Activated CD4-positive, alpha-beta T cell treated with anti-CD3 and anti-CD28 coated beads, Interleukin-2, amount 10 ng/mL, durations not matched to agents 7 days and 5 days (primary cell): ENCODE measurements around the gene MEGF11. TPM values are rescaled to one million over a fixed set of nuclear protein-coding genes. Genes with fewer than 3 reads are reported as not detected.

Experiments
- CTCF ChIA-PET: fragments of 350-600 bp; sonication (Branson Sonifier 250); formaldehyde crosslinking; loops from one replicate; lab custom pipeline; 2021; ENCODE audit warnings: antibody characterized with exemption; lab: Charles Lee
- POLR2A ChIA-PET: fragments of 350-600 bp; sonication (Branson Sonifier 250); formaldehyde crosslinking; loops from one replicate; lab custom pipeline; 2021; ENCODE audit warnings: antibody characterized with exemption; lab: Charles Lee
- DNase-seq: peaks from one replicate; pipeline ENCODE4 v3.0.0-alpha.2; 2020
- H3K27ac Mint-ChIP-seq: one replicate; pipeline ENCODE4 v1.8.0; 2021; ENCODE audit warnings: mild to moderate bottlenecking, moderate library complexity, mixed read lengths
- H3K27me3 Mint-ChIP-seq: one replicate; pipeline ENCODE4 v1.8.0; 2021; ENCODE audit warnings: mixed read lengths
- H3K36me3 Mint-ChIP-seq: one replicate; pipeline ENCODE4 v1.8.0; 2021; ENCODE audit warnings: low read depth, mixed read lengths
- H3K4me1 Mint-ChIP-seq: one replicate; pipeline ENCODE4 v1.8.0; 2021; ENCODE audit warnings: mixed read lengths
- H3K4me3 Mint-ChIP-seq: one replicate; pipeline ENCODE4 v1.8.0; 2021; ENCODE audit warnings: mild to moderate bottlenecking, moderate library complexity, mixed read lengths
- H3K9me3 Mint-ChIP-seq: one replicate; pipeline ENCODE4 v1.8.0; 2021; ENCODE audit warnings: mixed read lengths
- total RNA-seq, 2 experiments: library from RNA; stranded (reverse); gene quantifications; one replicate each; pipeline ENCODE4 v1.2.3, GENCODE V29; 2021

The MEGF11 gene
- total RNA-seq, 2 experiments from 2014 or later = not detected

DNA sequence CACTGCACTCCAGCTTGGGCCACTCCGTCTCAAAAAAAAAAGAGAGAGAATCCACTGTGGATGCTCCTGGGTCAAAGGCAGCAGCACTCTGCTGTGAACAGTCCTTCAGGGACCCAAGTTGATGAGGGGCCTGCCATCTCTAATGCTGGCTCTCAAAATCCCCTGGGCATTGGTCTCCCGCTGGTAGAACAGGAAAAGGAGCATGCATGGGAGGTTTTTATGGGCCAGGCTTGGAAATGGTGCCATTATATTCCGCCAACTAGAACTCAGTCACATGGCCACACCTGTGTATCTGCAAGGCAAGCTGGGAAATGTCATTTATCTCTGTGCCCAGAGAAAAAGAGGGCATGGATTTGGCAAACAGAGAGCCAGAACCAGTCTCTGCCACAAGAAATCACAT is 36.5 kb upstream of the MEGF11 start:
- POLR2A ChIA-PET = no interaction called here
- H3K27me3 Mint-ChIP-seq = peaks cover 2% of the 10 kb centered on the region
- no peaks in the 10 kb centered on the region for H3K9me3 Mint-ChIP-seq
- peaks cover 2% of the 10 kb centered on the region for H3K36me3 Mint-ChIP-seq
- no peak overlapping the region for H3K4me3 Mint-ChIP-seq
- no peak overlapping the region for H3K27ac Mint-ChIP-seq
- no peak for DNase-seq
- peaks cover 33% of the 10 kb centered on the region for H3K4me1 Mint-ChIP-seq
- CTCF ChIA-PET = no interaction called here

DNA sequence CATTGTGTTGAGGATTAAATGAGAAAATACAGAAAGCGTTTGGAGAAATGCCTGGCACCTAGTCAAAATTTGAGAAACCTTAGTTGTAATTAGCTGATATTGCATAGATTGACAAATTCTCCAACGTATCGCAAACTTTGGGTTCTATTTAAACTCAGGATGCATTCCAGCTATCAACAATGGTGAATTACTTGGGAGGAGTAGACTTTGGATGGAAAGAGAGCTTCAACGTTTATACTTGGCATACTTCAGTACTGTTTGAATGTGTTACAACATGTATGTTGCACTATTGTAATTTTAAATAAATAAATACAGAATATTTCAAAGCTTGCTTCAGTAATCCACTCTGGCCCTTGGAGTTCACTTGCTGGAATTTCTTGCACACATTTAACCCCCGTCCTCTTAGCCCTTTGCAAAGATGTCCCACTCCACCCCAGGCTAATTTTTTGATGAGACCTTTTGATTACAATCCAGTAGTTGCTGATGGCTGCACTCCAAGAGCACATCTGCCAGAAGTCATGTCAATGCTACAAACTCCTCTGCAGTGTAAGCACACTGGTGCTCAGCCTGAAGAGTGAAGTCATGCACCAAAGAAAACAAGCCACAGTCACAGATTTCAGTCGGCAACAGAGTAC is 35.1 kb upstream of the MEGF11 start:
- POLR2A ChIA-PET = no interaction called here
- H3K9me3 Mint-ChIP-seq = no peaks in the 10 kb centered on the region
- H3K4me1 Mint-ChIP-seq = peaks cover 26% of the 10 kb centered on the region
- CTCF ChIA-PET = interaction anchor here (0.6 to 1.5 kb wide), 4 partner anchors 8 to 224 kb away, joined by 3 to 5 read pairs (median 3); partner anchors contain the start of gene MAP2K1
- DNase-seq = no peak
- H3K27me3 Mint-ChIP-seq = peaks cover 2% of the 10 kb centered on the region
- no peaks in the 10 kb centered on the region for H3K36me3 Mint-ChIP-seq
- no peak overlapping the region for H3K4me3 Mint-ChIP-seq
- H3K27ac Mint-ChIP-seq = no peak overlapping the region

DNA sequence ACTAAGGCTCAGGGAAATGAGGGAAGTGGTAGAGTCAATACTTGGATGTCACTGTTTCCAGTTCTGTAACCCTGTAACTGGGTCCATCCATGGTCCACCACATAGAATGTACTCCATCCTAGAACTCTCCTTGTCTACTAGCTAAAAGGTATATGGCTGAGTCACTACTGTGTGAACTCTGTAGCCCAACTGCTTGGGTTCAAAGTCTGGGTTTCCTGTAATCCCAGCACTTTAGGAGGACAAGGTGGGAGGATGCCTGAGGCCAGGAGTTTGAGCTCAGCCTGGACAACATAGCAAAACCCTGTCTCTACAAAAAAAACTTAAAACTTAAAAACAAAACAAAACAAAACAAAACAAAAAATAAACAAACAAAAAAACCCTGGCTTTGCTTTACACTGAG is 34.5 kb upstream of the MEGF11 start:
- POLR2A ChIA-PET = no interaction called here
- H3K27ac Mint-ChIP-seq = no peak overlapping the region
- CTCF ChIA-PET = interaction anchor here (0.6 to 1.5 kb wide), 4 partner anchors 9 to 223 kb away, joined by 3 to 5 read pairs (median 3); partner anchors contain the start of gene MAP2K1

DNA sequence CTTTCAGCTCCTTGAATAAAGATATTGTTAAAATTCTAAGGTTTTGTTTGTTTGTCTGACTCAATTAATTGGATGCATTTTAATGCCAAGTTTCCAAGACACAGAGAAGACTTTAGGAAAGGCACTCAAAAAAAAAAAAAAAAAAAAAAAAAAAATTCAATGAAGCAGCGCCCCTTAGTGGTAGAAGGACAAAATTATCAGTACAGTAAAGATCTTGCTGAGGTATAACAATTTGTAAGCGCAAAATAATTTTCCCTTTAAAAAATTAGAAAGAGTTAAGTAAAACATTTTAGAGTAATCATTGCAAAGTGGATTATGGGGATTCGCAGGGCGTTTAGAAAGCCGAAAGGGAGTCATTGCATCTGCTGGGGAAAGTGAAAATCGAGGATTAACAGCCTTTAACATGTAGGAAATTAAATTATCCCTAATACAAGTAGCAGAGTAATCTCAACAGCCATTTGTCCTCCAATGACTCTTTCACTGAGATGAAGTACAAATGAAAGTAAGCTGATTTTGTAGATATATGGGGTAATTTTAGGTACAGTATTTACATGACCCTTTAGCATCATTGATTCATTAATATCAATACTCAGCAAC is 34.0 kb upstream of the MEGF11 start:
- no peaks in the 10 kb centered on the region for H3K9me3 Mint-ChIP-seq
- ChIA-PET POLR2A (no interaction called here), CTCF (interaction anchor here (0.6 to 1.5 kb wide), 5 partner anchors 10 to 178 kb away, joined by 3 to 5 read pairs (median 3); partner anchors contain the start of gene MAP2K1)
- H3K4me3 Mint-ChIP-seq = no peak overlapping the region
- H3K27ac Mint-ChIP-seq = no peak overlapping the region
- H3K4me1 Mint-ChIP-seq = peaks cover 25% of the 10 kb centered on the region
- DNase-seq = peak; percentile 12
- no peaks in the 10 kb centered on the region for H3K36me3 Mint-ChIP-seq
- peaks cover 2% of the 10 kb centered on the region for H3K27me3 Mint-ChIP-seq

More for the DNA sequence above, 34.5 kb upstream of the MEGF11 start:
- no peak for DNase-seq
- H3K27me3 Mint-ChIP-seq = peaks cover 2% of the 10 kb centered on the region
- no peak overlapping the region for H3K4me3 Mint-ChIP-seq
- H3K9me3 Mint-ChIP-seq = no peaks in the 10 kb centered on the region
- H3K36me3 Mint-ChIP-seq = no peaks in the 10 kb centered on the region
- peaks cover 26% of the 10 kb centered on the region for H3K4me1 Mint-ChIP-seq

DNA sequence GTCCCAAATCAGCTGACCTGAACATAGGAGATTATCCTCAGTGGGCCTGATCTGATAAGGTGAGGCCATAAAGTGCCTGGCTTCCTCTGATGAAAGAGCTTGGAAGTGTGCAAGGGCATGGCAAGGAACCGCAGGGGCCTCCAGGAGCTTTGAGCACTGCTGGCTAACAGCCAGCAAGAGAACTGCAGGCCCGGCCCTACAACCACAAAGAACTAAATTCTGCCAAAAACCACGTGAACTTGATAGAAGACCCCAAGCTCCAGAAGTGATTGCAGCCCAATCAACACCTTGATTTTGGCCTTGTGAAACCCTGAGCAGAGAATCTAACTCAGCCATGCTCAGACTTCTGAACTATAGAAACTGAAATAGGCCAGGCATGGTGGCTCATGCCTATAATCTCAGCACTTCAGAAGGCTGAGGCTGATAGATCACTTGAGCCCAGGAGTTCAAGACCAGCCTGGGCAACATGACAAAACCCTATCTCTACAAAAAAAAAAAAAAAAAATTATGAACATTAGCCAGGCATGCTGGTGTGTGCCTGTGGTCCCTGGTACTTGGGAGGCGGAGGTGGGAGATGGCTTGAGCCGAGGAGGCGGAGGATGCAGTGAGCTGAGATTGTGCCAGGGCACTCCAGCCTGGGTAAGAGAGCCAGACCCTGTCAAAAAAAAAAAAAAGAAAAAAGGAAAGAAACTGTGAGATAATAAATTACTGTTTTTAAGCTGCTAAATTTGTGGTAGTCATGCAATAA is 32.2 kb upstream of the MEGF11 start:
- Mint-ChIP-seq H3K4me1 (peaks cover 9% of the 10 kb centered on the region), H3K9me3 (no peaks in the 10 kb centered on the region), H3K27me3 (peaks cover 4% of the 10 kb centered on the region), H3K36me3 (no peaks in the 10 kb centered on the region), H3K4me3 (no peak overlapping the region), H3K27ac (no peak overlapping the region)
- POLR2A ChIA-PET = no interaction called here
- DNase-seq = no peak
- CTCF ChIA-PET = interaction anchor here (0.6 to 0.8 kb wide), 3 partner anchors 40 to 755 kb away, joined by 3 read pairs; partner anchors contain the start of gene HACD3

- no peaks in the 10 kb centered on the region for H3K36me3 Mint-ChIP-seq
- no peak overlapping the region for H3K4me3 Mint-ChIP-seq
- H3K4me1 Mint-ChIP-seq = peaks cover 2% of the 10 kb centered on the region
- H3K27ac Mint-ChIP-seq = no peak overlapping the region
- CTCF ChIA-PET = no interaction called here
- peaks cover 9% of the 10 kb centered on the region for H3K27me3 Mint-ChIP-seq
- DNase-seq = no peak
- no peaks in the 10 kb centered on the region for H3K9me3 Mint-ChIP-seq
- POLR2A ChIA-PET = no interaction called here
Observed at GRCh38 chr15:66284271-66284670, 30.7 kb upstream of the MEGF11 start.

GRCh38 chr15:66278671-66279070 is 25.1 kb upstream of the MEGF11 start:
- Mint-ChIP-seq H3K4me1 (no peaks in the 10 kb centered on the region), H3K27ac (no peak overlapping the region), H3K4me3 (no peak overlapping the region), H3K9me3 (no peaks in the 10 kb centered on the region), H3K36me3 (no peaks in the 10 kb centered on the region), H3K27me3 (peaks cover 15% of the 10 kb centered on the region)
- ChIA-PET POLR2A (no interaction called here), CTCF (no interaction called here)
- no peak for DNase-seq

GRCh38 chr15:66278056-66278455 is 24.5 kb upstream of the MEGF11 start:
- no peak for DNase-seq
- no peaks in the 10 kb centered on the region for H3K4me1 Mint-ChIP-seq
- ChIA-PET POLR2A (no interaction called here), CTCF (no interaction called here)
- no peak overlapping the region for H3K27ac Mint-ChIP-seq
- H3K4me3 Mint-ChIP-seq = no peak overlapping the region
- H3K36me3 Mint-ChIP-seq = no peaks in the 10 kb centered on the region
- no peaks in the 10 kb centered on the region for H3K9me3 Mint-ChIP-seq
- peaks cover 15% of the 10 kb centered on the region for H3K27me3 Mint-ChIP-seq

GRCh38 chr15:66276546-66276945 is 23.0 kb upstream of the MEGF11 start:
- DNase-seq = no peak
- Mint-ChIP-seq H3K4me1 (no peaks in the 10 kb centered on the region), H3K4me3 (no peak overlapping the region), H3K27ac (no peak overlapping the region), H3K27me3 (peaks cover 12% of the 10 kb centered on the region), H3K9me3 (no peaks in the 10 kb centered on the region), H3K36me3 (no peaks in the 10 kb centered on the region)
- CTCF ChIA-PET = no interaction called here
- POLR2A ChIA-PET = no interaction called here

DNA sequence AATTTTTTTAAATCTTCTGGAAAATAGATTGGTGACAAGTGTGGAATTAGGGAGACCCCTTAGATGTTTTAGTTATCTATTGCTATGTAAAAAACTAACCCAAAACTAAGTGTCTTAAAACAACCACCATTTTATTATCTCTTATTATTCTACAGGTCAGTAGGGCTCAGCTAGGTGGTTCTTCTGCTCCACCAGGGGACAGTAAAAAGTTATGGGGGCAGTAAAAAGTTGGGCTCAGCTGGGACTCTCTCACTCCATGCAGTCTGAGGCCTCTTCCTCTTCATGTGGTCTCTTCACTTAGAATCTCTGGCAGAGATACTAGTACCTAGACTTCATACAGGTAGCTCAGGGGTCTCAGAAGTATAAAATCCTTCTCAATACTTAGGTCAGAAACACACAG is 21.8 kb upstream of the MEGF11 start:
- Mint-ChIP-seq H3K4me3 (no peak overlapping the region), H3K9me3 (no peaks in the 10 kb centered on the region), H3K4me1 (peaks cover 2% of the 10 kb centered on the region), H3K36me3 (no peaks in the 10 kb centered on the region), H3K27me3 (peaks cover 12% of the 10 kb centered on the region), H3K27ac (no peak overlapping the region)
- CTCF ChIA-PET = no interaction called here
- DNase-seq = no peak
- POLR2A ChIA-PET = no interaction called here

GRCh38 chr15:66270932-66271331 is 17.4 kb upstream of the MEGF11 start:
- H3K27ac Mint-ChIP-seq = no peak overlapping the region
- no peak for DNase-seq
- peaks cover 14% of the 10 kb centered on the region for H3K27me3 Mint-ChIP-seq
- POLR2A ChIA-PET = no interaction called here
- H3K9me3 Mint-ChIP-seq = no peaks in the 10 kb centered on the region
- peaks cover 2% of the 10 kb centered on the region for H3K4me1 Mint-ChIP-seq
- H3K4me3 Mint-ChIP-seq = no peak overlapping the region
- no peaks in the 10 kb centered on the region for H3K36me3 Mint-ChIP-seq
- CTCF ChIA-PET = no interaction called here

DNA sequence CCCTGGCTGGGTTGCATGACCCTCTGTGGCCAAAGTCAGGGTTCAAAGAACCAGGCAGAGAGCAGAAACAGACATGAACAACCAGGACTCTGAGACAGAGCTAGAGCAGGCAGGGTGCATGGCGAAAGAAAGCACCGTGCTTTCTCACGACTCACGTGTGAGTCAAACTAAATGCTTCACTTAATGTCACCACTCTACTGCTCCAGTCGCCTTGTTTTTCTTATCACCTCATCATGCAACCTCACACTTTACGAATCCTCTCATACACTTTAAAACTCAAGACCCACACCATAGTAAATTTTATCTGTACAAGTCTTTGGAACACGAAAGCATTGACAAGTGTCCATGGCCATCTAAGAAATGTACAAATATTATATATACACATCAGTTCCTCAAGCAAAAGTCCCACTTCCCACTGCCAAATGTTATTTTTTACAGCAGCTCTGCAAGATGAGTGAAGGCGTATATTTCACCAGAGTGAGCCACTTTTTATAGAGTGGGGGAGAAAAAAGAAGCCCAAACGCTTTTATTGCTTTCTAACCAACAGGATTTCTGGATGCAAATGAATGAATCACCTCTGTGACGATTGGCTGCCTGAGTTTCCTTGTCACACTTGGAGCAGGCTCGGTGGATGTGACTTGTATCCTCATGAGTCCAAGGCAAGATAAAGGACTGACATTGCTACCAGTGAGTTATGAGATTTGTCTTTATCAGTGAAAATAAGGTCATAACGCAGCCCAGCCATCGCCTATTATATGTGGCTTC is 16.0 kb upstream of the MEGF11 start:
- Mint-ChIP-seq H3K27me3 (peaks cover 13% of the 10 kb centered on the region), H3K9me3 (no peaks in the 10 kb centered on the region), H3K36me3 (no peaks in the 10 kb centered on the region), H3K4me3 (no peak overlapping the region), H3K27ac (no peak overlapping the region), H3K4me1 (peaks cover 2% of the 10 kb centered on the region)
- CTCF ChIA-PET = no interaction called here
- POLR2A ChIA-PET = no interaction called here
- DNase-seq = no peak
